ENCODE results near the gene CCDC178.

DNA sequence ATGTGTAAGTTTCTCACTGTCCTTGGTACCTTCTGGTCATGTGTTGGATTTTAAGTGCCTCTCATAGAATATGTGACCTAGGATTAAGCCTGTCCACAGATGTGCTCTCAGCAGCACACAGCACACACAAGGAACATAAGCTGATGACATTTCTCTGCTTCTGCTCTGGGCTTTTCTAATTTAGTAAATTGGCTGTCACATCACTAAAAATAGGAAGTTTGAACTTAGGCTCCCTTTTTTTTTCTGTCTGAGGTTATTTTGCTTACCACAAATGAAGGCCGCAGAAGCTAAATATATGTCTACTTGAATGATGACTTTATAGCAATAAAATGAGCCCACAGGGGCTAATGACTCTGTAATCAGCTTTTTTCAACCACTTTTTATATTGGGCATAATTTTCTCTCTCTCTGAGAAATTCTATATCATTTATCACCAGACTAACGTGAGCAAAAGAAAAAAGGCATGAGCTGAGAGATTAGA is 517.5 kb downstream of the CCDC178 start:
- TF ChIP-seq POLR2AphosphoS5 (IDR thresholded peaks at IDR 0.05; ENCODE audit: low read depth, low read length), result no peak
- TF ChIP-seq, protein P1, sequence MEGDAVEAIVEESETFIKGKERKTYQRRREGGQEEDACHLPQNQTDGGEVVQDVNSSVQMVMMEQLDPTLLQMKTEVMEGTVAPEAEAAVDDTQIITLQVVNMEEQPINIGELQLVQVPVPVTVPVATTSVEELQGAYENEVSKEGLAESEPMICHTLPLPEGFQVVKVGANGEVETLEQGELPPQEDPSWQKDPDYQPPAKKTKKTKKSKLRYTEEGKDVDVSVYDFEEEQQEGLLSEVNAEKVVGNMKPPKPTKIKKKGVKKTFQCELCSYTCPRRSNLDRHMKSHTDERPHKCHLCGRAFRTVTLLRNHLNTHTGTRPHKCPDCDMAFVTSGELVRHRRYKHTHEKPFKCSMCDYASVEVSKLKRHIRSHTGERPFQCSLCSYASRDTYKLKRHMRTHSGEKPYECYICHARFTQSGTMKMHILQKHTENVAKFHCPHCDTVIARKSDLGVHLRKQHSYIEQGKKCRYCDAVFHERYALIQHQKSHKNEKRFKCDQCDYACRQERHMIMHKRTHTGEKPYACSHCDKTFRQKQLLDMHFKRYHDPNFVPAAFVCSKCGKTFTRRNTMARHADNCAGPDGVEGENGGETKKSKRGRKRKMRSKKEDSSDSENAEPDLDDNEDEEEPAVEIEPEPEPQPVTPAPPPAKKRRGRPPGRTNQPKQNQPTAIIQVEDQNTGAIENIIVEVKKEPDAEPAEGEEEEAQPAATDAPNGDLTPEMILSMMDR (IDR thresholded peaks at IDR 0.05 in 2 of 3, conservative IDR thresholded peaks at IDR 0.05 in 1 of 3; ENCODE audit: borderline replicate concordance in 1 of 3, insufficient read depth in 1 of 3, low read depth in 2 of 3, low read length in 2 of 3), result no peak
- TF ChIP-seq, protein P2, sequence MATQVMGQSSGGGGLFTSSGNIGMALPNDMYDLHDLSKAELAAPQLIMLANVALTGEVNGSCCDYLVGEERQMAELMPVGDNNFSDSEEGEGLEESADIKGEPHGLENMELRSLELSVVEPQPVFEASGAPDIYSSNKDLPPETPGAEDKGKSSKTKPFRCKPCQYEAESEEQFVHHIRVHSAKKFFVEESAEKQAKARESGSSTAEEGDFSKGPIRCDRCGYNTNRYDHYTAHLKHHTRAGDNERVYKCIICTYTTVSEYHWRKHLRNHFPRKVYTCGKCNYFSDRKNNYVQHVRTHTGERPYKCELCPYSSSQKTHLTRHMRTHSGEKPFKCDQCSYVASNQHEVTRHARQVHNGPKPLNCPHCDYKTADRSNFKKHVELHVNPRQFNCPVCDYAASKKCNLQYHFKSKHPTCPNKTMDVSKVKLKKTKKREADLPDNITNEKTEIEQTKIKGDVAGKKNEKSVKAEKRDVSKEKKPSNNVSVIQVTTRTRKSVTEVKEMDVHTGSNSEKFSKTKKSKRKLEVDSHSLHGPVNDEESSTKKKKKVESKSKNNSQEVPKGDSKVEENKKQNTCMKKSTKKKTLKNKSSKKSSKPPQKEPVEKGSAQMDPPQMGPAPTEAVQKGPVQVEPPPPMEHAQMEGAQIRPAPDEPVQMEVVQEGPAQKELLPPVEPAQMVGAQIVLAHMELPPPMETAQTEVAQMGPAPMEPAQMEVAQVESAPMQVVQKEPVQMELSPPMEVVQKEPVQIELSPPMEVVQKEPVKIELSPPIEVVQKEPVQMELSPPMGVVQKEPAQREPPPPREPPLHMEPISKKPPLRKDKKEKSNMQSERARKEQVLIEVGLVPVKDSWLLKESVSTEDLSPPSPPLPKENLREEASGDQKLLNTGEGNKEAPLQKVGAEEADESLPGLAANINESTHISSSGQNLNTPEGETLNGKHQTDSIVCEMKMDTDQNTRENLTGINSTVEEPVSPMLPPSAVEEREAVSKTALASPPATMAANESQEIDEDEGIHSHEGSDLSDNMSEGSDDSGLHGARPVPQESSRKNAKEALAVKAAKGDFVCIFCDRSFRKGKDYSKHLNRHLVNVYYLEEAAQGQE (IDR thresholded peaks at IDR 0.05; ENCODE audit: low read depth), result no peak

All from HCT116 (cell line).